Left ventricle myocardium inferior (tissue), 1 donor: ENCODE results near the gene AUTS2. TPM values are rescaled to one million over a fixed set of nuclear protein-coding genes. Genes with fewer than 3 reads are reported as not detected.
A peak's percentile ranks its signal among the peaks of the same experiment; 100 is the strongest.

Experiments
- DNase-seq: peaks from one replicate; pipeline ENCODE4 v3.0.0-alpha.2; 2020
- H3K27ac ChIP-seq: fragments of 200-600 bp; replicated peaks from 2 replicates; pipeline ENCODE4 v1.8.0; 2021
- H3K27me3 ChIP-seq: fragments of 200-600 bp; 2 replicates; pipeline ENCODE4 v1.8.0; 2021; ENCODE audit warnings: low read depth
- H3K36me3 ChIP-seq: fragments of 200-600 bp; 2 replicates; pipeline ENCODE4 v1.8.0; 2021
- H3K4me1 ChIP-seq: fragments of 200-600 bp; 2 replicates; pipeline ENCODE4 v1.8.0; 2021
- H3K4me3 ChIP-seq: fragments of 200-600 bp; 2 replicates; pipeline ENCODE4 v1.8.0; 2021; ENCODE audit warnings: mild to moderate bottlenecking, moderate library complexity
- H3K9me3 ChIP-seq: fragments of 200-600 bp; replicated peaks from 2 replicates; pipeline ENCODE4 v1.8.0; 2021
- intact Hi-C: fragments of 100-400 bp; cut with micrococcal nuclease; formaldehyde crosslinking; loops from one replicate; pipeline ENCODE4 v1.11.0; 2022
- total RNA-seq: library from RNA; stranded (reverse); fragmentation: NEBNext Ultra II Directional; extraction: Animal tissue kit (Norgen Biotek cat#: 25700); gene quantifications from one replicate; pipeline ENCODE4 v1.2.1, GENCODE V29; 2021
- TF ChIP-seq, protein P1 (sequence below): fragments of 200-600 bp; IDR thresholded peaks from 2 replicates; pipeline ENCODE4 v1.8.0; 2021; ENCODE audit warnings: antibody characterized with exemption, mild to moderate bottlenecking, borderline replicate concordance
- donor health status: DM: no; HTN: yes; CAD: no; lungs with severe emphysema.

The AUTS2 gene
- total RNA-seq, 1 donor from 2014 or later = 10.5 TPM

DNA sequence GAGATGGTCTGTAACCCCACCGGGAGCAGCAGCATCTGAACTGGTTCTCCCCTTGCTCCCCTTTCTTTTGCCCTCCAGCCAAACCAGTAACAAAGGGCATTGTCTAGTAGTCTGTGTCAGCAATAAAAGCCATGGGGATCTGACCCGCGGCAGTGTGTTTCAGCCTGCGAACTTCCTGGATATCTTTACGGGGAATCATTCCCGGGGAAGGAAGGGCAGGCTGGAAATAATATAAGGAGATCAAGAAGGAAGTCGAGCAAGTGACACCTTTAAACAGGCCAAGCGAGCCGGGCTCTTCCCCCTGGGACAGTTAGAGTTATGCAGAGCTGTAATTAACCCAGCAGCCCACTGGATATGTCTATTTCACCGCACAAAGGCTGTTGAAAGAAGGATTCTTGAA is 872.5 kb downstream of the AUTS2 start:
- no peaks in the 10 kb centered on the region for H3K36me3 ChIP-seq

GRCh38 chr7:70472601-70473237 is 874.4 kb downstream of the AUTS2 start:
- no peaks in the 10 kb centered on the region for H3K36me3 ChIP-seq
- no peaks in the 10 kb centered on the region for H3K9me3 ChIP-seq
- intact Hi-C loops = no loop called here
- TF ChIP-seq, protein P1, sequence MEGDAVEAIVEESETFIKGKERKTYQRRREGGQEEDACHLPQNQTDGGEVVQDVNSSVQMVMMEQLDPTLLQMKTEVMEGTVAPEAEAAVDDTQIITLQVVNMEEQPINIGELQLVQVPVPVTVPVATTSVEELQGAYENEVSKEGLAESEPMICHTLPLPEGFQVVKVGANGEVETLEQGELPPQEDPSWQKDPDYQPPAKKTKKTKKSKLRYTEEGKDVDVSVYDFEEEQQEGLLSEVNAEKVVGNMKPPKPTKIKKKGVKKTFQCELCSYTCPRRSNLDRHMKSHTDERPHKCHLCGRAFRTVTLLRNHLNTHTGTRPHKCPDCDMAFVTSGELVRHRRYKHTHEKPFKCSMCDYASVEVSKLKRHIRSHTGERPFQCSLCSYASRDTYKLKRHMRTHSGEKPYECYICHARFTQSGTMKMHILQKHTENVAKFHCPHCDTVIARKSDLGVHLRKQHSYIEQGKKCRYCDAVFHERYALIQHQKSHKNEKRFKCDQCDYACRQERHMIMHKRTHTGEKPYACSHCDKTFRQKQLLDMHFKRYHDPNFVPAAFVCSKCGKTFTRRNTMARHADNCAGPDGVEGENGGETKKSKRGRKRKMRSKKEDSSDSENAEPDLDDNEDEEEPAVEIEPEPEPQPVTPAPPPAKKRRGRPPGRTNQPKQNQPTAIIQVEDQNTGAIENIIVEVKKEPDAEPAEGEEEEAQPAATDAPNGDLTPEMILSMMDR = no peak
- H3K4me1 ChIP-seq = peaks cover 37% of the 10 kb centered on the region
- no peaks in the 10 kb centered on the region for H3K27me3 ChIP-seq
- H3K27ac ChIP-seq = no peak overlapping the region
- no peak overlapping the region for H3K4me3 ChIP-seq
- no peak for DNase-seq

More for the DNA sequence above, 872.5 kb downstream of the AUTS2 start:
- intact Hi-C loops = no loop called here
- Histone ChIP-seq H3K4me3 (no peak overlapping the region), H3K9me3 (no peaks in the 10 kb centered on the region), H3K27ac (no peak overlapping the region), H3K27me3 (no peaks in the 10 kb centered on the region), H3K4me1 (peaks cover 17% of the 10 kb centered on the region)
- TF ChIP-seq, protein P1 = no peak
- no peak for DNase-seq

- H3K9me3 ChIP-seq = no peaks in the 10 kb centered on the region
- TF ChIP-seq, protein P1 = no peak
- peaks cover 38% of the 10 kb centered on the region for H3K4me1 ChIP-seq
- no peak overlapping the region for H3K4me3 ChIP-seq
- intact Hi-C loops = no loop called here
- H3K27ac ChIP-seq = no peak overlapping the region
- H3K27me3 ChIP-seq = no peaks in the 10 kb centered on the region
- H3K36me3 ChIP-seq = no peaks in the 10 kb centered on the region
- peak; percentile 64 for DNase-seq
These were observed 876.5 kb downstream of the AUTS2 start for GRCh38 chr7:70474639-70475234.

- Histone ChIP-seq H3K4me1 (peaks cover 38% of the 10 kb centered on the region), H3K4me3 (no peak overlapping the region), H3K27ac (no peak overlapping the region), H3K27me3 (no peaks in the 10 kb centered on the region), H3K36me3 (no peaks in the 10 kb centered on the region), H3K9me3 (no peaks in the 10 kb centered on the region)
- intact Hi-C loops = no loop called here
- DNase-seq = no peak
- TF ChIP-seq, protein P1 = no peak
These were observed 879.0 kb downstream of the AUTS2 start for GRCh38 chr7:70477036-70478010.

GRCh38 chr7:70479153-70480021 is 881.1 kb downstream of the AUTS2 start:
- peaks cover 3% of the 10 kb centered on the region for H3K9me3 ChIP-seq
- DNase-seq = no peak
- H3K27ac ChIP-seq = no peak overlapping the region
- intact Hi-C loops = no loop called here
- TF ChIP-seq, protein P1 = no peak
- peaks cover 34% of the 10 kb centered on the region for H3K4me1 ChIP-seq
- H3K36me3 ChIP-seq = no peaks in the 10 kb centered on the region
- H3K27me3 ChIP-seq = no peaks in the 10 kb centered on the region
- H3K4me3 ChIP-seq = no peak overlapping the region
